Testis (tissue), 2 donors: Measurements from ENCODE around the gene ARHGEF4.

ENCODE experiments used
- CTCF ChIP-seq, 3 experiments: fragments of 450-650 bp in 2 of 3; fragments of 200-600 bp in 1 of 3; sonication (generic) in 1 of 3; IDR thresholded peaks; one replicate each; pipeline ENCODE4 v1.5.1; 2016 to 2019; ENCODE audit warnings: antibody characterized with exemption in 3 of 3, mild to moderate bottlenecking in 2 of 3, moderate library complexity in 1 of 3
- POLR2A ChIP-seq: fragments of 450-650 bp; IDR thresholded peaks from one replicate; pipeline ENCODE4 v1.6.1; 2017; ENCODE audit warnings: antibody characterized with exemption, mild to moderate bottlenecking, moderate library complexity

- no peak for TF ChIP-seq POLR2A
- no peak for TF ChIP-seq CTCF (IDR thresholded peaks at IDR 0.05)
Observed at GRCh38 chr2:130878316-130878715, 41.6 kb downstream of the ARHGEF4 start.
